Transverse colon (tissue), 4 donors: ENCODE measurements around the gene AGAP1.

Source experiments
- POLR2A ChIP-seq: fragments of 450-650 bp; IDR thresholded peaks from one replicate; pipeline ENCODE4 v1.6.1; 2016; ENCODE audit warnings: antibody characterized with exemption, mild to moderate bottlenecking, moderate library complexity
- POLR2AphosphoS5 ChIP-seq, 3 donors: sonication (generic); formaldehyde crosslinking; IDR thresholded peaks; one replicate each; pipeline ENCODE4 v1.6.1; 2016; ENCODE audit warnings: antibody characterized with exemption in 3 of 3
- TF ChIP-seq, protein P1 (sequence below), 5 experiments: fragments of 200-600 bp in 3 of 5; fragments of 450-650 bp in 2 of 5; sonication (generic) in 3 of 5; IDR thresholded peaks; 1 replicate in 2 of 5; 2 replicates in 3 of 5; pipeline ENCODE4 v1.5.1; 2016 to 2017; ENCODE audit warnings: antibody characterized with exemption in 5 of 5, inconsistent platforms in 3 of 5, mild to moderate bottlenecking in 2 of 5, moderate library complexity in 1 of 5

DNA sequence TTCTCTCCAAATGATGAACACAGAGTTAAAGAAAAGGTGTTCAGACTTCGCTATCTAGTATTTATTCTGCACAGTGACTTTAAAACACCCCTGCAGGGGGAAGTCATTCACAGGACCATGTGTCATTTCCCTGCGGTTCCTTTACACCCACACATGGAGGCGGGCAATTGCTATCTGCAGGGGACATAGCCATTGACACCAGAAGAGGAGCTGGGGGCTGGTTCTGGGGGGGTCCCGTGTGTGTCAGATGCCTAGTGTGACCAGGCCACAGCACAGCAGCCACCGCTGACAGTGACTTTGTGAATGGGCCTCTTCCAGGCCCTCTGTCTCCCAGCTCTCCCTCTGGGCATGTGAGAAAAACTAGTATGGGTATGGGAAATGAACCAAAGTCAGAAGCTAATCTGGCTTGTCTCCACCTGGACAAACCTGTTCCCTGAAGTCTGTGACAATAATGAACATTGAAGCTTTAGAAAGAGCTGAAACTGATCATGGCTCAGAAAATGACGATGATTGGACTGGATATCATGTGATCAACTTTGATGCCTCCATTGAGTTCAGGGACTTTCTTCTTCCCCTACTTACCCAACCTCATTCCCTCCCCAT lies 681.8 kb downstream of the AGAP1 start:
- TF ChIP-seq, protein P1, sequence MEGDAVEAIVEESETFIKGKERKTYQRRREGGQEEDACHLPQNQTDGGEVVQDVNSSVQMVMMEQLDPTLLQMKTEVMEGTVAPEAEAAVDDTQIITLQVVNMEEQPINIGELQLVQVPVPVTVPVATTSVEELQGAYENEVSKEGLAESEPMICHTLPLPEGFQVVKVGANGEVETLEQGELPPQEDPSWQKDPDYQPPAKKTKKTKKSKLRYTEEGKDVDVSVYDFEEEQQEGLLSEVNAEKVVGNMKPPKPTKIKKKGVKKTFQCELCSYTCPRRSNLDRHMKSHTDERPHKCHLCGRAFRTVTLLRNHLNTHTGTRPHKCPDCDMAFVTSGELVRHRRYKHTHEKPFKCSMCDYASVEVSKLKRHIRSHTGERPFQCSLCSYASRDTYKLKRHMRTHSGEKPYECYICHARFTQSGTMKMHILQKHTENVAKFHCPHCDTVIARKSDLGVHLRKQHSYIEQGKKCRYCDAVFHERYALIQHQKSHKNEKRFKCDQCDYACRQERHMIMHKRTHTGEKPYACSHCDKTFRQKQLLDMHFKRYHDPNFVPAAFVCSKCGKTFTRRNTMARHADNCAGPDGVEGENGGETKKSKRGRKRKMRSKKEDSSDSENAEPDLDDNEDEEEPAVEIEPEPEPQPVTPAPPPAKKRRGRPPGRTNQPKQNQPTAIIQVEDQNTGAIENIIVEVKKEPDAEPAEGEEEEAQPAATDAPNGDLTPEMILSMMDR (IDR thresholded peaks at IDR 0.05), result no peak
- TF ChIP-seq POLR2AphosphoS5 (IDR thresholded peaks at IDR 0.05), result no peak
- TF ChIP-seq POLR2A, result no peak
